Upper lobe of right lung (tissue), 1 donor: ENCODE data around the gene VASH2. TPM values are rescaled to one million over a fixed set of nuclear protein-coding genes. Genes with fewer than 3 reads are reported as not detected.

ENCODE experiments used
- ATAC-seq: fragments of 200-7000 bp; cut with Tn5 transposase; one replicate; pipeline ENCODE4 v1.9.1; 2020; ENCODE audit warnings: mild to moderate bottlenecking, moderate library complexity
- DNase-seq: peaks from one replicate; pipeline ENCODE4 v3.0.0-alpha.2; 2020
- H3K27ac ChIP-seq: fragments of 200-600 bp; one replicate; pipeline ENCODE4 v1.8.0; 2022
- H3K27me3 ChIP-seq: fragments of 200-600 bp; one replicate; pipeline ENCODE4 v1.8.0; 2022; ENCODE audit warnings: mild to moderate bottlenecking
- H3K36me3 ChIP-seq: fragments of 200-600 bp; one replicate; pipeline ENCODE4 v1.8.0; 2022
- H3K4me1 ChIP-seq: fragments of 200-600 bp; one replicate; pipeline ENCODE4 v1.8.0; 2022
- H3K4me3 ChIP-seq: fragments of 200-600 bp; one replicate; pipeline ENCODE4 v1.8.0; 2022; ENCODE audit warnings: mild to moderate bottlenecking
- H3K9me3 ChIP-seq: fragments of 200-600 bp; one replicate; pipeline ENCODE4 v1.8.0; 2022
- CTCF ChIP-seq: fragments of 200-600 bp; IDR thresholded peaks from one replicate; pipeline ENCODE4 v1.8.0; 2022; ENCODE audit warnings: antibody characterized with exemption
- intact Hi-C: fragments of 100-400 bp; cut with DNase I; formaldehyde crosslinking; loops from one replicate; pipeline ENCODE4 v1.11.0; 2022
- total RNA-seq: library from RNA; stranded (reverse); fragmentation: NEBNext Ultra II Directional; extraction: Animal tissue kit (Norgen Biotek cat#: 25700); gene quantifications from one replicate; pipeline ENCODE4 v1.2.1, GENCODE V29; 2021
- donor health status: DM: no; HTN: yes; CAD: no; lungs with severe emphysema.

The VASH2 gene
- total RNA-seq, 1 donor from 2014 or later = 1.9 TPM

GRCh38 chr1:212937034-212937433 lies 13.3 kb upstream of the VASH2 start:
- intact Hi-C loops = no loop called here
- no peaks in the 10 kb centered on the region for H3K36me3 ChIP-seq
- H3K27me3 ChIP-seq = no peaks in the 10 kb centered on the region
- H3K4me1 ChIP-seq = no peaks in the 10 kb centered on the region
- H3K4me3 ChIP-seq = no peak overlapping the region
- no peak overlapping the region for H3K27ac ChIP-seq
- DNase-seq (no peak), ATAC-seq (no peak)
- no peak for TF ChIP-seq CTCF
- no peaks in the 10 kb centered on the region for H3K9me3 ChIP-seq

- Histone ChIP-seq H3K27ac (no peak overlapping the region), H3K36me3 (no peaks in the 10 kb centered on the region), H3K27me3 (no peaks in the 10 kb centered on the region), H3K9me3 (no peaks in the 10 kb centered on the region), H3K4me3 (no peak overlapping the region), H3K4me1 (no peaks in the 10 kb centered on the region)
- DNase-seq (peak; percentile 36), ATAC-seq (no peak)
- TF ChIP-seq CTCF = no peak
- intact Hi-C loops = no loop called here
Observed at GRCh38 chr1:212938846-212939245, 11.5 kb upstream of the VASH2 start.

- no peak for DNase-seq
- no peaks in the 10 kb centered on the region for H3K36me3 ChIP-seq
- no peaks in the 10 kb centered on the region for H3K4me1 ChIP-seq
- H3K27me3 ChIP-seq = no peaks in the 10 kb centered on the region
- no peak for ATAC-seq
- intact Hi-C loops = no loop called here
- H3K4me3 ChIP-seq = no peak overlapping the region
- TF ChIP-seq CTCF = no peak
- no peak overlapping the region for H3K27ac ChIP-seq
- H3K9me3 ChIP-seq = no peaks in the 10 kb centered on the region
Observed at GRCh38 chr1:212941452-212941851, 8.9 kb upstream of the VASH2 start.

- intact Hi-C loops = no loop called here
- no peak for DNase-seq
- H3K27ac ChIP-seq = no peak overlapping the region
- H3K4me1 ChIP-seq = no peaks in the 10 kb centered on the region
- no peak for ATAC-seq
- H3K36me3 ChIP-seq = no peaks in the 10 kb centered on the region
- H3K9me3 ChIP-seq = no peaks in the 10 kb centered on the region
- no peak for TF ChIP-seq CTCF
- H3K4me3 ChIP-seq = no peak overlapping the region
- no peaks in the 10 kb centered on the region for H3K27me3 ChIP-seq
Observed at GRCh38 chr1:212942679-212943392, 7.5 kb upstream of the VASH2 start.

GRCh38 chr1:212943393-212943710 lies 7.0 kb upstream of the VASH2 start:
- TF ChIP-seq CTCF = no peak
- Histone ChIP-seq H3K27me3 (no peaks in the 10 kb centered on the region), H3K4me1 (no peaks in the 10 kb centered on the region), H3K36me3 (no peaks in the 10 kb centered on the region), H3K27ac (no peak overlapping the region), H3K9me3 (no peaks in the 10 kb centered on the region), H3K4me3 (no peak overlapping the region)
- no peak for ATAC-seq
- intact Hi-C loops = no loop called here
- DNase-seq = no peak
